ENCODE data around the gene MAOB. TPM values are rescaled to one million over a fixed set of nuclear protein-coding genes. Genes with fewer than 3 reads are reported as not detected.
"Not testable (repeated sequence)": the region's sequence is repeated elsewhere in the genome, so short reads cannot be mapped to it uniquely, and the experiment has no call there.

MAOB gene
- total RNA-seq, 1 donor from 2014 or later, result not detected

DNA sequence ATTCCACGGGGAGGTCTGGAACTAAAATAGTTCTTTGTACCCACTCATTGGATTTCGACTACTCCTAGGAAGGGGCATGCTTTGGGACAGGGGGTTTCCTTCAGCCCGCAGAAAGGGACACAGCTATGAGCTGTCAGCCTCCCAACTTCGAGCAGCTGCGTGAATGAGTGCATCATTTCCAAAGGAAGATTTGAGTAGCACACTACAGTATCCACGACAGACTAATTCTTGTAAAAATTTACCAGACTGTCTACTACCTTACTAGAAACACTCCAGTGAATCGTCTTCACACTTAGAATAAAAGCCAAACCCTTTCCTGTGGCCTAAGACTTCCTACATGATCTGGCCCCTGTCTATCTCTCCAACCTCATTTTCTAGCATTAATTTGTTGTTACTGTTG lies 124.2 kb downstream of the MAOB start:
- DNase-seq (ENCODE audit: low read depth in 2 of 2), result no peak

DNA sequence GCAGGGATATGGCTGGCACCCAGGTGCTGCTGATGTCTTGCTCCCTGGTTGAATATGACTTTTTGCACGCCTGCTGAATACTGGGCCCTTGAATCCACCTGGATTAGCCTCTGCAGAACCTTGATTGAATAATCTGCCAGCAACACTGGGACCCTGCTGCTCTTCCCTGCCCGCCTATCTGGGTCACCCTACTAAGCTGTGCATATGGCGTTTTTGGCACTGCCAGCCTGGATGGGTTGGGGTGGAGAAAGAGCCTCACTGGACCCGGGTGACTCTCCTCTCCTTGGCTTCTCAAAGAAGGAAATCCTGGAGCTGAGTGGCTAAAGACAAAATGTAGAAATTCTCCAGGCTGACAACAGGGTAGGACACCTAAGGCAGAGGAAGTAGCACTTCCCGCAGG lies 126.2 kb downstream of the MAOB start:
- DNase-seq (ENCODE audit: low read depth in 2 of 2), result no peak

DNA sequence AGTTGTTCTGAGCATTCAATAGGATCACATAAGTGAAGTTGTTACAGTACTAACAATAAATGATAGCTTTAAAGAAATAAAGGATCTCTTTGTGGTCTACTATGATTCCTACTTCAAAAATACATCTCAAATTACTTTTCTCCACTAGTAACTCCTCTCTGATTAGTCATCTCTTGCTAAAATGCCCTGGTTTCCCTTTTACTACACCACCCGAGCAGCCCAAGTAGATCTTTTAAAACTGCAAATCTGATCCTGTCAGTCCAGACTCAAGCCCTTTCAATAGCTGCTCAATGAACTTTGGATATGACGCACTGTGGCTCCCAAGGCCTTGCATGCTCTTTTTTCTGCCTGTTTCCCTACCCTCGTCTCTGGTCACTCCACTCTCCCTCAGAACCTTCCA lies 128.6 kb downstream of the MAOB start:
- no peak for DNase-seq (ENCODE audit: low read depth in 2 of 2)

DNA sequence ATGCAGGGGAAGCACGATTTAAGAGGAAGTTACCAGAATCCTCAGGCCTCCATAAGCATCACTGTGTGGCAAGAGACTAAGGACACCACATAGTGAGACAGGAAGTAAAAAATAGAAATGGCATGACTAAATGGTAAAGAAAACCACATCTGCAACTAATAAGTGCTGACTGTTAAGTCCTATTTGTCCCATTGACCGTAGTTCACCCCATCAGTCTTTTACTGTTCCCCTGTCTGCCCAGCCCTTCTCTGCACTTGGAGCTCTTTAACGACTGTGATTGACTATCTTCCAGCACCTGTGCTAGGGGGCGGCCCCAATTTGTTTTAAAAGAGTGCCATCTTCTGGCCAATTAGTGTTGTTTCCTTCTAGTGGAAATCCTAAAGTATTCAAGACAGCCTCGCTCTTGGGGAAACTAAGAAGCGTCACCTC lies 132.0 kb downstream of the MAOB start:
- peak; percentile 64 to 73 for DNase-seq (ENCODE audit: low read depth in 2 of 2)

DNA sequence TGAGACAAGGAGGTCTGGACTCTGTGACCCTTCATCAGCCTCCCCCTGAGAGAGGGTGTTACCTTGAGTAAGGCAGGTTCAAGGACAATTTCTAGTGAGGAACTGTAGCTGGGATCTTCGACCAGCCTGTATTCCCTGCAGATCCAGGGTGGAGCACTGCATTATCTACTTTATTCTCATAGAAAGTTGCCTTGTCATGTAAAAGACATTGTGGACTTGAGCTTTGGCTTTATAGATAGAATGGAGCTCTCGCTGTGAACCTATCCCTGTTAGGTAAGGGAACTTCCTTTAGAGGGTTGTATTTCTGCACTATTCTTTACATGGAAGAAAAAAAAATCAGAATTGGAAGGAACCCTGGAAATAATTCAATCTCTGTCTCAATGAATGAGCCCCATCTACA lies 134.8 kb downstream of the MAOB start:
- DNase-seq (ENCODE audit: low read depth in 2 of 2), result no peak

DNA sequence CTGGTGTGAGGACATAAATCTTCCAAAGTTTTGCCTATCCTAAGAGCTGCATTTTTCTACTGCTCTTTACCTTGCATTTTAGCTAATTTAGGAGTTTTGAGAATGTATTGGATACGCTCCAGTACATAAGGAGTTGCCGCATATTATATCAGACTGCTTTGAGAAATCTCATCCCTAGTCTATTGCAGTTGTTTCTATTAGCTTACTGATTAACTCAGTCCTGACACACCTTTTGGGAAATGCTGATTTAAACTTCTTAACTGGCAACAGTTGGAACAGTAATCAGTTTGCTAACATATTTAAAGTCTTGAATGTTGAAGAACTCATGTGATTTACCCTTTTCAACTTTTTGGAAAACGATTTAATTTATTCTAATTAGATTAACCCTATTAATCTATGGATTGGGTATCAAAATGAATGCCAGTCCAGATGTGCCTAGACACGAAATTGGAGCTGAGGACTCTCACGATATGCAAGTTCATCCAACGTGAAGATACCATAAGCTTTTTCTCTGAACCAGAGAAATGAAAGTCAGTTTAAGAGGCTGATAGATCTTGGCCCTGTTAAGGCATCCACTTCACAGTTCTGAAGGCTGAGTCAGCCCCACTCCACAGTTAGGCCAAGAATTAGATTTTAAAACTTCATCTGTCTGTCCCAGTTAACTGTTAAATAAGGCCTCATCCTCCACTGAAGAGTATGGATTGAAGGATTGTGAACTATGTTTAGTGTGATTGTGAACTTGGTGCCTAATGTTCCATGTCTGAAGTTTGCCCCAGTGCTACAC lies 136.1 kb downstream of the MAOB start:
- DNase-seq (ENCODE audit: low read depth in 2 of 2), result no peak

DNA sequence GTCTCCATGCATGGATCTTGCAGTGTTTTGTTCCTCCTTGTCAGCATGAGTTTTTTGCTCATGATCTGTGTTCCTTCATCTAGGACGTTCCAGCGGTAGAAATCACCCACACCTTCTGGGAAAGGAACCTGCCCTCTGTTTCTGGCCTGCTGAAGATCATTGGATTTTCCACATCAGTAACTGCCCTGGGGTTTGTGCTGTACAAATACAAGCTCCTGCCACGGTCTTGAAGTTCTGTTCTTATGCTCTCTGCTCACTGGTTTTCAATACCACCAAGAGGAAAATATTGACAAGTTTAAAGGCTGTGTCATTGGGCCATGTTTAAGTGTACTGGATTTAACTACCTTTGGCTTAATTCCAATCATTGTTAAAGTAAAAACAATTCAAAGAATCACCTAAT lies 138.0 kb downstream of the MAOB start:
- no peak for DNase-seq (ENCODE audit: low read depth in 2 of 2)

DNA sequence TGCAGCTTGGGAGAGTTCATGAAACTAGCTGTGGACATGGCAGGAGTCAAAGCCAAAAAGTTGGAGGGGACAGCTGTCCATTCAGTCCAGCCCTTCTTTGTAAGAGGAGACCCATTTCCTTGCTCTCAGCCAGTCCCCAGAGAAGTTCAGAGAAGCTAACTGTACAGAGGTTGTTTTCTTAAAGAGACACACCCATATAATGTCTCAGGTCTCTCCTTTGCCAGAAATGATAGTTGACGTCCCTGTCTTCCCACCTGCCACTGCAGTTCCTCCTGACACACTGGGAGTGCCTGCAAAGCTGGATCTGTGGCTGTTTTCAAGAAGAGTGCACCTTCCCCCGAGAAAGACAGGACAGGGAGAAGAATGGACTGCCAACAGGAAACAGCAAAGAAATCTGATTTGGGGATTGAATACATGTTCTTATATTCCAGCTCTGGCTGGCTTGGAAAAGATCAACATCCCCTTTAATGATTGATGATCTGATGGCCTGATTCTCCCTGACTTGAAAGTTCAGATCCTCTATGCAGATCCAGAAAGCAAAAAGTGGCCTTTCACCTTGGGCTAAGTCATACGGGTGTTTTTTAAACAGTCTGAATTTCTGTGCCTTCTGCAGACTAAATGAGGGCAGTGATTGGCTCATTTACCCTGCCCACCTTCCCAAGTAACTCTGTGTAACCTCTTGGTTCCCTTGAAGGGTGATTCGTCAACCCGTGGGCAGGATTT lies 139.0 kb downstream of the MAOB start:
- no peak for DNase-seq (ENCODE audit: low read depth in 2 of 2)

DNA sequence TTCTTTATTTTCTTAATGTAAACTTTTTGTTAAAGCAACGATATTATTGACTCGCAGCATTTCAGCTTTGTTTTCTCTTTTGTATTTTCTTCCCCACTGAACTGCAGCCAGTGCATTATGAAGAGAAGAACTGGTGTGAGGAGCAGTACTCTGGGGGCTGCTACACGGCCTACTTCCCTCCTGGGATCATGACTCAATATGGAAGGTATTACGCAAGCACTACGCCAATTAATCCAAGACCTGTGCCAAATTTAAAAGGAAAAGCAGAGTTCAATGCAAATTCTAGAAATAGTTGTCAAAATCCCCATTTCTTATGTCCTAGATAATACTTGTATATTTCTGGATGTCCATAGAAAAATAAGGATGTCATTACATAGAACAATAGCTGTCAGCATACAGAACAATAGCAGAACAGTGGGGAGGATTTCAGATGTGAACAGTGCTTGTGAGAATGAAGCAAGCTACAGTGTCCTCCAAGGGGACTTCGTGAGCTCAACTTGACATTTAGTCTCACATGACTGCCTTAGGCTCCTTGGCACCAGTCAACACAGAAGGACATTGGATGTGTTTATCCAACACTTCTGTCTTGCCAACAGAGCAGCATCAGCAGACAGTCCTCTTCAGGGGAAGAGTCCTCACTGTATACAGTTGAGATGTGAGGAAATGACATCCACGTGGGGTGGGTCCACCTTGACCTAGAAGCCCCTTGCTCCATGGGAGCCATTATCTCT lies 140.2 kb downstream of the MAOB start:
- peak; percentile 27 to 62 for DNase-seq (ENCODE audit: low read depth in 2 of 2)

DNA sequence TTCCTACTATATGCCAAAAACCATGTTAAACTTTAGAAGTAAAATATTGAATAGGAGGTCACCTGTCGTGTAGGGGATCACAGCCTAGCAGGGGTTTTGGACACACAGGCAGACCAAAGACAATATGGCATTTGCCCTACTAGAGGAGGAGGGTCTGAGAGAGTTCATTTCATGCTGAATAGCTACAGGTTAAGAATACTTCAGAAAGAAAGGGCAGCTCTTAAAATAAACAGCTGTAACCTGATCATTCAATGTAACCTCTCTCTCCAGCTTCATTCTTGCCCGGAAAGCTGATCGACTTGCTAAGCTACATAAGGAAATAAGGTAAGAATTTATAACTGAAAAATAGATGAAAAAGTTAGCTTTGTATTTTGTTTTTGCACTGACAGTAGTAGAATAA lies 146.3 kb downstream of the MAOB start:
- no peak for DNase-seq (ENCODE audit: low read depth in 2 of 2)

DNA sequence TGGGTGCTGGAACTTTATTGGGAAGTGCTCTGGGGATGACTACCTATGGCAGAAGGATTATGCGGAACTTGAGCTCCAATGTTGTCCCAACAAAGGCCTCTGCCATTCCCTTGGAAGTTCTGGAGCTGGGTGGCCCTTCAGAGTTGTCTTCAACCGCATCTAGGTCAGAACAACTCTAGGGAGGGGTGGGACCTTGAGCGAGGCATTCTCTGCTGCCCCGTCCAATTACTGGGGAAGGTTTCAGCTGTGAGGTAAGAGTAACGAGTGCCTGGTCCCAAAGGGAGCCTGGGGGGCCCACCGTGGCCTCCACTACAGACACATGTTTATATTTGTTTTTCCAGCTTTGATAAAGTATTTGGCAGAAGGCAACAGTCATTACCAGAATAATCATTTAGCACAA lies 146.7 kb downstream of the MAOB start:
- no peak for DNase-seq (ENCODE audit: low read depth in 2 of 2)

DNA sequence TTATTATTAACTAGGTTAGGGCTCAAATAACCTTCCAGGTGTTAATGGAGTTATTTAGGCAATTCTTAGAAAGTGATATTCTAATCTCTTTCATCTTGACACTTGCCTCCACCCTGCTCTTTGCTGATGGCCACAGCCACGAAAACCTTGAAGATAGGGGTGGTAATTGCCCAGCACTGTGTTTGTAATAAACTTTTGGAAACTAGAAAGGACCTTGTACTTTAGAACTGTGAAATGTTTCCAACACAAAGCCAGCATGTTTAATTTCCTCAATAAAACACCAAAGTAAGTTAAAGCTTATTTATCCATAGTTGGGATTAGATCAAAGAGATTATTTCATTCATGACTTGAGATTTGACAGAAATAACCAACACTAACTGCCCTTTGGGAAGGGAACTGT lies 147.8 kb downstream of the MAOB start:
- no peak for DNase-seq (ENCODE audit: low read depth in 2 of 2)

DNA sequence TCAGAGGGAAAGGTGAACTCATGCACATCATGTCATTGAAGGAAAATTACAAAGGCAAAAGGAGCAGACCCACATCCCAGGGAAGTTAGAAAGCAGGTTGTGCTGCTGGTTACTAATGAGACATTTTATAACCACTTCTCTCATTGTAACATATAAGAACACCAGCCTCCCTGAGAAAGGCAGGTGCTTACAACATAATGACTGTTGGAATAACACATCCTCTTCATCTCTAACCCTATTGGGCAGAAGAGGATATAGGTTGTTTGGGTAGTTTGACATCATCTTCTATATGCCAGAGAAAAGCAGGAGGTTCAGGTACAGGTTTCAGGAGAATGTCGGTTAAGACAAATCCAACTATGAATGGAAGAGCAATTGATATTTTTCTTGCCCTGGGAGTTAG lies 148.6 kb downstream of the MAOB start:
- no peak for DNase-seq (ENCODE audit: low read depth in 2 of 2)

DNA sequence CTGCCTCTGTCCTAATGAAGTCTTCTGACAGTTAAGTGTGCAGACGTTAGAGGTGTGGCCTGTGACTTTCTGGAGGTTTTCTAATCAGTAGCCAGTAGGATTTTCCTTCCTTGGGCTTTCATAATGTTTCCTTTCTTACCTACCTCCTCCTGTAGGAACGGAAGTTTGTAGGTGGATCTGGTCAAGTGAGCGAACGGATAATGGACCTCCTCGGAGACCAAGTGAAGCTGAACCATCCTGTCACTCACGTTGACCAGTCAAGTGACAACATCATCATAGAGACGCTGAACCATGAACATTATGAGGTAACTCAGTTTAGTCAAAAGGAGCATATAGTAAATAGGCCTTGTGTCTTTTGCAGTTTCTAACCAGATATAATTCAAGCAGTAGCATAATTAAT lies 151.2 kb downstream of the MAOB start:
- DNase-seq (ENCODE audit: low read depth in 2 of 2), result no peak

DNA sequence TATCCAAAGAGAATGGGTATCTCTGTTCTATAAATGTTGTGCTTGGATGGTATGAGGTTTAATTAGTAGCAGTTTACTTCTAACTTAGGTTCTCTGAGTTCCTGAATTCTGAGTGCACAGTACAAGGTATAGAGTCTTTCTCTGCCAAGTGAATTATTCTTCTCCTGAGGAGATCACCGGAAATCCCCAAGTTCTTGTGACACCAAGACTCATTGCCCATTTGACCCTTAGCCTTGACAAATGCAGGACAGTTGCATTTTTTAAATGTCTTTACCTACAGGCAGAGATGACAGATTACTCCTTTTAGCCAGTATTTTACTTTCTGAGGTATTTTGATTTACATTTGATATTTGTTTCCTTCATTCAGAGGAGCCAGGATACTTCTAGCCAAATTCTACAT lies 153.3 kb downstream of the MAOB start:
- peak in 1 of 2 donors; percentile 16 for DNase-seq (ENCODE audit: low read depth in 2 of 2)

DNA sequence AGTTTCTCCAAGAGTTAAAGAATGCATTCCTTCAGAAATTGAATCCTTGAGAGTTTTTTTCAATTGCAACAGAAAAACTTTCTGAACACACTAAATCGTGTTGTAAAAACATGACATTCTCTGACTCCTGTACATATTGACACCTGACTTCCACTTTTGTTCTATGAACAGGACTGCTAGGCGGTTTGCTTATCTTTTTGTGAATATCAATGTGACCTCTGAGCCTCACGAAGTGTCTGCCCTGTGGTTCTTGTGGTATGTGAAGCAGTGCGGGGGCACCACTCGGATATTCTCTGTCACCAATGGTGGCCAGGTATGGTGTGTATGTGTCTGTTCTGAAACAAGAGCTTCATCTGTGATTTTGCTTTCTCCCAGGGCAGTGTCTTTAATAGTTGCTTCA lies 154.2 kb downstream of the MAOB start:
- DNase-seq (ENCODE audit: low read depth in 2 of 2), result no peak

DNA sequence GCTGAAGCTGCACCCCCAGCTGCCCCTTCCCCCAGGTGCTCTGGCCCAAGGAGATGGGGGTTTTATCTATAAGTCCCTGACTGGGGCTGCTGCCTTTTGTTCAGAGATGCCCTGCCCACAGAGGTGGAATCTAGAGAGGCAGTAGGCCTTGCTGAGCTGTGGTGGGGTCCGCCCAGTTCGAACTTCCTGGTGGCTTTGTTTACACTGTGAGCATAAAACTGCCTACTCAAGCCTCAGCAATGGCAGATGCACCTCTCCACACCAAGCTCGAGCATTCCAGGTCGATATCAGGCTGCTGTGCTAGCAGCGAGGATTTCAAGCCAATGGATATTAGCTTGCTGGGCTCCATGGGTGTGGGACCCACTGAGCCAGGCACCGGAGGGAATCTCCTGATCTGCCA lies 155.0 kb downstream of the MAOB start:
- DNase-seq (ENCODE audit: low read depth in 2 of 2), result not testable (repeated sequence)

DNA sequence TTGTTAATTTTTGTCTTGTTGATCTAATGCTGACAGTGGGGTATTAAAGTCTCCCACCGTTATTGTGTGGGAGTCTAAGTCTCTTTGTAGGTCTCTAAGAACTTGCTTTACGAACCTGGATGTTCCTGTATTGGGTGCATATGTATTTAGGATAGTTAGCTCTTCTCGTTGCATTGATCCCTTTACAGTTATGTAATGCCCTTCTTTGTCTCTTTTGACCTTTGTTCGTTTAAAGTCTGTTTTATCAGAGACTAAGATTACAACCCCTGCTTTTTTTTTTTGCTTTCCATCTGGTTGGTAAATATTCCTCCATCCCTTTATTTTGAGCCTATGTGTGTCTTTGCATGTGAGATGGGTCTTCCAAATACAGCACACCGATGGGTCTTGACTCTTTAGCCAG lies 157.0 kb downstream of the MAOB start:
- DNase-seq (ENCODE audit: low read depth in 2 of 2), result not testable (repeated sequence)

DNA sequence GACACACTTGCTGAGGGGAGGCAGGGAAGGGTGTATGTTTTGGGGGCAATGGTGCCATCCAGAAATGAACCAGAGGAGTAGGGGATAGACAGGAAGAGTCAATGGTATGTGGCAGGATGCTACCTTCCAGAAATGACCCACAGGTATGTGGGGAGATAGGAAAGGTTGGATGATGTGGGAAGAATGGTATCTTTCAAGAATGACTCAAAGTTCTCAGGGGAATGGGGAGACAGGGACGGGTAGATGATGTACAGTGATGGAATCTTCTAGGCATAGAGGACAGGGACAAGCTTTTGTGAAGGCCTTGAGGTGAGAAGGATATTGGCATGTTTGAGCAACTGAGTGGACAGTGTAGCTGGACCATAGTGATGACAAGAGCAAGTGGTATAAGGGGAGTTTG lies 161.3 kb downstream of the MAOB start:
- DNase-seq (ENCODE audit: low read depth in 2 of 2), result no peak

DNA sequence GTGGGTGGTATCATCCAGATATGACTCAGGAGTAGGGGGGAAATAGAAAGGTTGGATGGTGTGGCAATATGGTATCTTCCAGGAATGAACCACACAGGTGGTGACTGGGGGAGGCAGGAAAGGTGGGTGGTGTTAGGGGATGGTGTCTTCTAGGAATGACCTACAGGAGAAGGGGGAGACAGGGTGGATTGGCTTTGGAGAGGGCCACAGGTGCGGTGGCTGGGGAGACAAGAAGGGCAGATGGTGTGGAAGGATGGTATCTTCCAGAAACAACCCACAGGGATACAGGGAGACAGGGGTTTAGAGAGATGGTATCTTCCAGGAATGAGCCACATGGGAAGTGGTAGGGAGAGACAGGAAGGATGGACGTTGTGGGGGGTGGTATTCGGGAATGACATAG lies 162.2 kb downstream of the MAOB start:
- peak in 1 of 2 donors; percentile 30 for DNase-seq (ENCODE audit: low read depth in 2 of 2)

DNA sequence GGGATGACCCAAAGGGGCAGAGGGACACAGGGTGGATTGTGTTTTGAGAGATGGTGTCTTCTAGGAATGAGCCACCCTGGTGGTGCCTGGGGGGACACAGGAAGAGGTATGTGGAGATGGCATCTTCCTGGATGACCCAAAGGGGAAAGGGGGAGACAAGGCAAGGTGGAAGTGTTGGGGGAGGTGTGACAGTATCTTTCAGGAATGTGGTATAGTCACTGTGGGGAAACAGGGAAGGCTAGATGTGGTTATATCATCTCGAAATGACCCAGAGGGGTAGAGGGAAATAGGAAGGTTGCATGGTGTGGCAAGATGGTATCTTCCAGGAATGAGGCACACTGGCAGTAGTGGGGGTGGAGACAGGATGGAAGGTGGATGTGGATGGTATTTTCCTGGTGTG lies 163.3 kb downstream of the MAOB start:
- DNase-seq (ENCODE audit: low read depth in 2 of 2), result no peak

DNA sequence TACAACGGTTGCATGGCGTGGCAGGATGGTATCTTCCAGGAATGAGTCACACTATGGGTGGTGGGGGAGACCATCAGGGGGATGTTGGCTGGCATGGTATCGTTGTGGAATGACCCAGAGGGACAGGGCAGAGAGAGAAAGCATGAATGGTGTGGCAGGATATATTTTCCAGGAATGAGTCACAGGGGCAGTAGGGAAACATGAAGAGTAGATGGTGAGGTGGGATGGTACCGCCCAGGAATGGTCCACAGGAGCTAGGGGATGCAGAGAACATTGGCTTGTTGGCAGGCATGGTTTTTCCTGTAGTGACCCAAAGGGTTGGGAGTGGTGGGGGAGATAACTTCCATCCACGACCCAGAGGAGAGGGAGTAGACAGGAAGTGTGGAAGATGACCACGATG lies 163.7 kb downstream of the MAOB start:
- no peak for DNase-seq (ENCODE audit: low read depth in 2 of 2)

DNA sequence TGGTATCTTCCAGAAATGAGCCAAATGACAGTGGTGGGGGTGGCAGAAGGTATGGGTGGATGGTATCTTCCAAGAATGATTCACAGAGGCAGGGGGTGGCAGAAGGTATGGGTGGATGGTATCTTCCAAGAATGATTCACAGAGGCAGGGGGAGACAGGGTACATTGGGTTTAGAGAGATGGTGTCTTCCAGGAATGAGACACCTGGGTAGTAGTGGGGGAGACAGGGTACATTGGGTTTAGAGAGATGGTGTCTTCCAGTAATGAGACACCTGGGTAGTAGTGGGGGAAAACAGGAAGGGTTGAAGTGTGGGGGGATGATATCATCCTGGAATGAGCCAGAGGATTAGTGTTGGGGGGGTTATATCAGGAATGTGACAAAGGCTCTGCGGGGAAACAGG lies 164.2 kb downstream of the MAOB start:
- DNase-seq (ENCODE audit: low read depth in 2 of 2), result no peak

Measured in lung microvascular endothelial cell (primary cell).